Measurements from ENCODE around the gene ABL1.

GRCh38 chr9:130934246-130934645 is 99.2 kb downstream of the ABL1 start:
- TF ChIP-seq CTCF (conservative IDR thresholded peaks at IDR 0.05) = no peak
- no peak for TF ChIP-seq ZFX (IDR thresholded peaks at IDR 0.05)

Measured in C4-2B (cell line).